Activated T-cell treated with anti-CD3 and anti-CD28 coated beads for 24 hours (primary cell): Measurements from ENCODE around the gene PADI3.
A peak's percentile ranks its signal among the peaks of the same experiment; 100 is the strongest.

ENCODE experiments used
- DNase-seq: peaks from one replicate; pipeline ENCODE4 v3.0.0-alpha.2; 2020; ENCODE audit warnings: low read depth

PADI3 gene

GRCh38 chr1:17248781-17249180, at the start of gene PADI3:
Gene PADI3 (plus strand): TSS chr1:17249098. CDS start chr1:17249138, 40 bp downstream.
- DNase-seq = no peak

- no peak for DNase-seq
Measured at GRCh38 chr1:17199267-17200044, 49.4 kb upstream of the PADI3 start.

GRCh38 chr1:17200246-17200645, 48.7 kb upstream of the PADI3 start:
- no peak for DNase-seq

- no peak for DNase-seq
Measured at GRCh38 chr1:17200756-17201155, 48.1 kb upstream of the PADI3 start.

GRCh38 chr1:17201201-17202021, 47.5 kb upstream of the PADI3 start:
- DNase-seq = no peak

- DNase-seq = no peak
Measured at GRCh38 chr1:17204546-17205440, 44.1 kb upstream of the PADI3 start, which contains the start of gene PADI1. Gene PADI1 (plus strand): TSS chr1:17205128. CDS start chr1:17205218, 90 bp downstream.

GRCh38 chr1:17205652-17206051, 43.2 kb upstream of the PADI3 start:
- DNase-seq = no peak

- no peak for DNase-seq
Measured at GRCh38 chr1:17206196-17206595, 42.7 kb upstream of the PADI3 start.

- no peak for DNase-seq
Measured at GRCh38 chr1:17207046-17207445, 41.9 kb upstream of the PADI3 start.

- DNase-seq = no peak
Measured at GRCh38 chr1:17207540-17207939, 41.4 kb upstream of the PADI3 start.

- peak; percentile 52 for DNase-seq
Measured at GRCh38 chr1:17207966-17208418, 40.9 kb upstream of the PADI3 start.

GRCh38 chr1:17208546-17208945, 40.4 kb upstream of the PADI3 start:
- no peak for DNase-seq

- DNase-seq = no peak
Measured at GRCh38 chr1:17209430-17209829, 39.5 kb upstream of the PADI3 start.

GRCh38 chr1:17210176-17210575, 38.7 kb upstream of the PADI3 start:
- DNase-seq = no peak

- DNase-seq = no peak
Measured at GRCh38 chr1:17211377-17211776, 37.5 kb upstream of the PADI3 start.

GRCh38 chr1:17212009-17212408, 36.9 kb upstream of the PADI3 start:
- DNase-seq = no peak

- DNase-seq = peak; percentile 43
Measured at GRCh38 chr1:17212487-17213121, 36.3 kb upstream of the PADI3 start.

- DNase-seq = no peak
Measured at GRCh38 chr1:17213148-17213781, 35.6 kb upstream of the PADI3 start.

- no peak for DNase-seq
Measured at GRCh38 chr1:17213782-17214148, 35.1 kb upstream of the PADI3 start.

- DNase-seq = no peak
Measured at GRCh38 chr1:17214876-17215544, 33.9 kb upstream of the PADI3 start.

- no peak for DNase-seq
Measured at GRCh38 chr1:17215545-17215890, 33.4 kb upstream of the PADI3 start.
